Naive B cell (primary cell): Measurements from ENCODE around the gene AASDHPPT. TPM values are rescaled to one million over a fixed set of nuclear protein-coding genes. Genes with fewer than 3 reads are reported as not detected.

Experiments
- polyA plus RNA-seq, 6 donors: library from polyadenylated mRNA; unstranded; fragments of 300-500 nt; fragmentation: Illumina TruSeq; gene quantifications; one replicate each; pipeline ENCODE4 v1.2.3, GENCODE V29; 2021; ENCODE audit warnings: low read depth in 6 of 6

The AASDHPPT gene
- polyA plus RNA-seq, 6 donors from 2014 or later: 20.3 to 55.5 (median 41.7) TPM

Other genes starting within 250 kb of the AASDHPPT start
- 1 to 10 TPM in 5 of 6 donors, not detected in 1; 3.7 to 7.7 (median 3.8) TPM for gene MSANTD4, start 55.4 kb upstream of the AASDHPPT start, polyA plus RNA-seq
- gene KBTBD3, start 315 bp upstream of the AASDHPPT start, polyA plus RNA-seq: 10 to 100 TPM in 3 of 6 donors, 1 to 10 TPM in 3; 6.3 to 18.7 (median 9.3) TPM